Pulmonary artery endothelial cell (primary cell): ENCODE measurements around the gene CHAF1A. TPM values are rescaled to one million over a fixed set of nuclear protein-coding genes. Genes with fewer than 3 reads are reported as not detected.
A peak's percentile ranks its signal among the peaks of the same experiment; 100 is the strongest.

Experiments used
- DNase-seq: peaks from one replicate; pipeline ENCODE4 v3.0.0-alpha.2; 2011; ENCODE audit warnings: low read depth, low spot score
- total RNA-seq: library from RNA; depleted of rRNA; stranded (reverse); fragments of >200 nt; gene quantifications from 2 replicates; pipeline ENCODE4 v1.2.3, GENCODE V29; 2014

Gene CHAF1A
- total RNA-seq, 1 donor from 2014 or later = 23.1 TPM

DNA sequence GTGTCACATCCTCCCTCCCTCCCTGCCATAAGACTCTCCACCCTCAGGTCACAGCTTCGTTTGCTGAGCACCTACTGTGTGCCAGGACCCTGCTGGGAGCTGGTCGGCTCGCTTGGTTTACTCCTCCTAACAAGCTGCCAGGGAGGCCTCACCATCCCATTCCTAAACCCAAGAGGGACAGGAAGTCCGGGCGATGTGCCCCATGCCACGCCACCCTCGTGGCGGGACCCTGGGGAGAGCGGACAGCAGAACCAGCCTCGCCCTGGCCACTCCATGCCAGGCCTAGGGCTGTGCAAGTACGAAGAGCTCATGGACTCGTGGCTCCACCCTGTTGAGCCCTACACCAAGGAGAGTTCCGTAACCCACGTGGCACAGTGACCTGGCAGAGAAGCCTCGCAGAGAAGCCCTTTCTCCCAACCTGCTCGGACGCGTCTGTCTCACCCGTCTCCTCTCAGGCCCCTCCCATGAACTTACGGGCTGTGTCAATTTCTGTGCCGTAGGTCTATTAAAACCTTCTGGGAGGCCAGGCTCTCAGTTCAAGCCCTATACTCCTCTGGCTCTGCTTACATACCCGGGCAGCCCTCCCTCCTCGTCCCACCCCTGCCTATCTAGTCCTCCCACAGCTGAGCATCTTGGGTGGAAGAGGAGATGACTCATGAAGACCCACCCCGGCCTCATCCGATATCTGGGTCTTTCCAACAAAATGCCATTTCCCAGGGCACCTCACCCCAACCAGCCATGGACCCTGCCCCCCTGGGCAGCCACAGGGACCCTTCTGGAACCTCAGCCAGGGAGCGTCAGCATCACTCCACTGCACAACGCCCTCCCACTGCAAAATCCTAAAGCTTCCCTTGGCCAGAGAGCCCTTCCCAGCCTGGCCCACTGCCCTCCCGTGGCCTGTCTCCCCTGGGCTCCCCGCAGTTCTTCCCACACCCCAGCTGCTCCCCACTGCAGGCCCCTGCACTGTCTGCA, 52.6 kb downstream of the CHAF1A start:
- no peak for DNase-seq

DNA sequence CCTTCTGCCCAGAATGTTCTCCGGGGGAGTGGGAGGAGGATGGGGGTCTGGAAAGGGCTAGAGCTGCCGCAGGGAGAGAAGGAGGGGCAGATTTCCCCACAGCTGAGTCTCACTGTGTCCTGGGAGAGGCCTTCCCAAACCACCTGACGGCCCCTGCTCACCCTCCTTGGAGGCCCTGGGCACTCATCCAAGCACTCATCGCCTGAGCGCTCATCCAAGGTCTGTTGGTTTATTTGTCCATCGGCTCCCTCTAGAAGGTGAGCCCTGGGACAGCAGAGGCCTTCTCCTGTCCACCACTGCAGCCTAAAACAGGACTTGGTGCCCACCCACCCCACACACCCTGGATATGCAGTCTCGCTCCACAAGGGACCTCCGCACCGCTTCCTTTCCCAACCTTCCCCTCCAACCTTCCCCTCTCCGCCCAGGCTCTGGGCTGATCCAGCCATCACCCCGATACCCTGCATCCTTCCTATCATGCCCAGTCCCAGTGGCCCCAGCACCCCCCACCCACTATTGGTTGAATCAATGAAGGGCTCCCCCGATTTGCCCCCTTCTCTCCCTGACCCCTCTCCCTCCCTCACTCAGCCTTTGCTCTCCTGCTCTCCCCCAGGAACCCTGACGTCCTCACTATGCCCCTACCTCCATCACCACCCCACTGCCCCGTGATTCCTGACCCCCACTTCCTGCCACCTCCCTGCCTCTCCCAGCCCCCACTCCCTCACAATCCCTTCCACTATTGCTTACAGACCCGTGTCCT, 53.5 kb downstream of the CHAF1A start:
- DNase-seq = no peak

DNA sequence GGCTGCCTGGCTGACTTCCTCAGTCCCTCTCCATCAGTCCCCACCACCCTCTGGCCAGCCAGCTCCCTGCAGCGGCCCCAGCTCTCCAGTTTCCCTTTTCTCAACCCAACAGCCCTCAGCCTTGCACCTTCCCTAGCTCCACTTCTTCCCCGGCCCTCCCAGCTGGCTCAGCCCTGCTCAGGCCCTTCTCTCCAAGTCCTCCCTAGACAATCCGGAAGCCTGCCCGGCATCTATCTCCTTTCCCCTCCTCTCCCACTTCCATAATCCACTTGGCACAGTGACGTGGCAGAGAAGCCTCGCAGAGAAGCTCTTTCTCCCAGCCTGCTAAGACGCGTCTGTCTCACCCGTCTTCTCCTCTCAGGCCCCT, 54.0 kb downstream of the CHAF1A start:
- DNase-seq = peak; percentile 19

DNA sequence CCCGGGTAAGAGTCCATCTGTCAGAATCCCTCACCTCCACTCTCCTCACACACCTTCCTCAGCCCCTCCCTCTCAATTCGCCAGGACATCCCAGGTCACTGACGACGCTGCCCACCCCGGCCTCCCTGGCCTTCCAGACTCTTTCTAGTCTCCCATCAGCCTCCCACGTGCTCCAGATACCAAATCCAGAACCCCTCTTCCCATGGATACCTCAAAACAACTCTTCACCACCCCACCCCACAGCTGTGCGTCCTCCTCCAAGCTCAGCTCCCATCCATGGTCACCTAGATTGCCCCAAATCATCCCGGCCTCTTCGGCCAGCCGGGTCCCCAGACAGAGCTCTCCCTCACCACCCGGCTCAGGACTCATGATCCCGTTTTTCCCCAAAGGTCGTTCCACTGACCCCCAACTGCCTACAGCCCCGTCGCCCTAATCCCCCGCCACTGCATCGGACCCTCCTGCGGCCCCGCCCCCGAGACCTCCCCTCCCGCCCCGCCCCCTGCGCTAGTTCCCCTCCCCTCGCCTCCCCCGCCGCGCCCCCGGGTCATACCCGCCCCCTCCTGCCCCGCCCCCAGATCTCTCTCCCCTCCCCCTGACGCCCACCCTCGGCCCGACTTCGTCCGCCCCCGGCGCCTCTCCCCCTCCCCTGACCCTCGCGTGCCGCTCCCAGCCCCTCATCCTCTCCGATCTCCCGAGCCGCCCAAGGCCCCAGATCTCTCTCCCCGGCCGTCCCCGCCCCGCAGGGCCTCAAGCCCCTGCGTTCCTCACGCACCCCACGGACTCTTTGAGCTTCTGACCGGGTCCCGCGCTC, 54.6 kb downstream of the CHAF1A start:
- peak; percentile 11 for DNase-seq

DNA sequence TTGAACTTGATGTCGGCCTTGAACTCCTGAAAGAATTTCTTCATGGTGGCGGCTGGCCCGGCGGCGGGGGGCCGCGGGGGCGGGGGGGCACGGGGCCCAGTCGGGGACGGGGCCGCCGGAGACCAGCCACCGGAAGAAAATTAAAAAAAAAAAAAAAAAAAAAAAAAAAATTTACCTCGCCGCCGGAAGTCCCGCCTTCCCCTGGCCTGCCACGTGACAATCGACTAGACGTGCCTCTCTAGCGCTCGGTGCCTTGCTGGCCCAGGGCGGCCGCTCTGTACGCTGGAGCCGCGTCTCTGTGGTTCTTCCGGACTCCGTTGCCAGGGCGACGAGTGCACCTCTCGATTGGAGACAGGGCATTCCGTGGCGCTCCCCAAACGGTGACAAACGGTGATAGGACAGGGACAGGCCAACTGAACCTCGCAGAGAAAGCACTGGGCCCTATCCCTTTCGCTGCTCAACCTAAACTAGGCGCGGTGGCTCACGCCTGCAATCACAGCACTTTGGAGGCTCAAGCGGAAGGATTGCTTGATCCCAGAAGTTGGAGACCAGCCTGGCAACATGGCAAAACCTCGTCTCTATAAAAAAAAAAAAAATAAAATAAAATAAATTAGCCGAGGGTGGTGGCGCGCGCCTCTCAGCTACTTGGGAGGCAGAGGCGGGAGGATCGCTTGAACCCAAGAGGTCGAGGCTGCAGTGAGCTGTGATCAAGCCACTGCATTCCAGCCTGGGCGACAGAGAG, 55.4 kb downstream of the CHAF1A start, which contains the start of gene UBXN6:
Gene UBXN6 (minus strand): TSS at position 141 of the 742 bp plus-strand sequence. CDS start 97 bp downstream, at position 44.
- DNase-seq = peak; percentile 94

DNA sequence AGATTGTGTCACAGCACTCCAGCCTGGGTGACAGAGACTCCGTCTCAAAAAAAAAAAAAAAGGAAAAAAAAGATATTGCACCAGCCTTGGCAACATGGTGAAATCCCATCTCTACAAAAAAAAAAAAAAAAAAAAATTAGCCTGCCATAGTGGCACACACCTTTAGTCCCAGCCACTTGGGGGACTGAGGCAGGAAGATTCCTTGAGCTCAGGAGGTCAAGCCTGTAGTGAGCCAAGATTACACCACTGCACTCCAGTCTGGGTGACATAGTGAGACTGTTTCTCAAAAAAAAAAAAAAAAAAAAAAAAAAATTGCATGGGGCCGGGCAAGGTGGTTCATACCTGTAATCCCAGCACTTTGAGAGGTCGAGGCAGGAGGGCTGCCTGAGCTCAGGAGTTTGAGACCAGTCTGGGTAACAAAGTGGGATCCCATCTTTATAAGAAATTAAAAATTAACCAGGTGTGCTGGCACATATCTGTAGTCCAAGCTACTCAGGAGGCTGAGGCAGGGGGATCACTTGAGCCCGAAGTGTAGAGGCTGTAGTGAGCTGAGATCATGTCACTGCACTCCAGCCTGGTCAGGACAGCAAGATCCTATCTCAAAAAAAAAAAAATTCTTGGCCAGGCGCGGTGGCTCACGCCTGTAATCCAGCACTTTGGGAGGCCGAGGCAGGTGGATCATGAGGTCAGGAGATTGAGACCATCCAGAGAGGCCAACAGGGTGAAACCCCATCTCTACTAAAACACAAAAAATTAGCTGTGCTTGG, 62.6 kb downstream of the CHAF1A start:
- no peak for DNase-seq

DNA sequence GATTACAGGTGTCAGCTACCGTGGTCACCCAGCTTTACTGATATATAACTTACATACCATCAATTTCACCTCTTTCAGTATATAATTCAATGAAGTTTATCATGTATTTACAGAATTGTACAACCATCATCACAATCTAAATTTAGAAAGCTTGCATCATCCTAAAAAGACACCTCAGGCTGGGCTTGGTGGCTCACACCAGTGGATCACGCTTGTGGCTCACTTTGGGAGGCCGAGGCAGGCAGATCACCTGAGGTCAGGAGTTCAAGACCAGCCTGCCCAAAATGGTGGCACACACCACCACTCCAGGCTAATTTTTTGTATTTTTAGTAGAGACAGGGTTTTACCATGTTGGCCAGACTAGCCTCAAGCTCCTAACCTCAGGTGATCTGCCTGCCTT, 65.4 kb downstream of the CHAF1A start:
- DNase-seq = no peak

DNA sequence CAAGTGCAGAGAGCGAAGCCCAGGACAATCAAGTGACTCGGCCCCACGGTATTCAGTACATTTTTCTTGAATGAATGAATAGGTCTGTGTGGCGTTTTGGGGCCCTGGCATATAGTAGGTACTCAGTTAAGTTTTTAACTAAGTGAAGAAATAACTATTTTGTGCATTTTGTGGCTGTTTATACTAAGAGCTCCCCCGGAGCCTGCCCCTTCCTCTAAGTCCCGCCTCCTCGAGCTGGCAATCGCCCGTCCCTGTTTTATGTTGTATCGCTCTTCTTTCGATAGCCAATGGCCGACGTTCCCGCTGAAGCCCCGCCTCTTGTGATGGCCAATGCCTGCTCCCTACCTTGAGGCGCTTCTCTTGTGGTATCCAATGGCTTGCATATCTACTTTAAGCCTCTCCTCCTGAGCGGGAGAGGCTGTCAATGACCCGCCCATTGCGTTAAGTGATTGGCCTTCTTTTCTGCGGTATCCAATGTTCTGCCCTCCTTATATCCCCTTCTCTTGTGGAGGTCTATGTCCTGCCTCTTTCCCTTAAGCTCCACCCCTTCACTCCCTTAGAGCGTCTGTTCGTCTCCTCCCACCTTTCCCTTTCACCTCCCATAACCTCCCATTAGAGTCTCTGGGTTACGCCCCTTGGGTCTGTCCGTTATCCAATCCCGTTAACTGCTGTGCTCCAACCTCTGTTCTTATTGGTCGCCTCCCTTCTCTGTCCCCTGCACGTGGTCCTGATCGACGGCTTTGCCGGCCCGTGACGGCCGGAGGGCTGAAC, 69.1 kb downstream of the CHAF1A start:
- DNase-seq = peak; percentile 100

DNA sequence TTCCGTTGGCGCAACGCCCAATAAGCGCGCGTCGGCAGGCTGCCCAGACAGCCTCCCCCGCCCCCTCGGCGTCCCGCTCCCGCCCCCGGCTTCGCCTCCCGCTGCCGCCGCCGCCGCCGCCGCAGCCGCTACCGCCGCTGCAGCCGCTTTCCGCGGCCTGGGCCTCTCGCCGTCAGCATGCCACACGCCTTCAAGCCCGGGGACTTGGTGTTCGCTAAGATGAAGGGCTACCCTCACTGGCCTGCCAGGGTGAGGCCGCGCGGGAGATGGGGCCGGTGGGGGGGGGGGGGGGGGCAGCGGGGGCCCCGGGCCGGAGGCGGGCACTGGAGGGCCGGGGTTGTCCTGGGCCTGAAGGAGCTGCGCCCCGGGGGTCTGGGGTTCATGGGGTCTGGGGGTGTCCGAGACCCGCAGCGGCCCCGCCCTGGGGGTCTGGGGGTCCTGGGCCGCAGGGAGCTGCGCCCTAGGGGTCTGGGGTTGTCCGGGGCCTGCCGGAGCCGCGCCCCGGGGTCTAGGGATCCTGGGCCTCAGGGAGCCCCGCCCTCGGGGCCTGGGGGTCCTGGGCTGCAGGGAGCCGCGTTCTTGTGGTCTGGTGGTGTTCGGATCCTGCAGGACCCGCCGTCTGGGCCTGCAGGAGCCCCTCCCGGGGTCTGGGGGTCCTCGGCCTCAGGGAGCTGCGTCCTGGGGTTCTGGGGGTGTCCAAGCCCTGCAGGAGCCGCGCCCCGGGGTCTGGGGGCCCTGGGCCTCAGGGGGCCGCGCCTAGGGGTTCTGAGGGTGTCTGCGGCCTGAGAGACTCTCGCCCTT, 69.9 kb downstream of the CHAF1A start, which contains the start of gene HDGFL2:
Gene HDGFL2 (plus strand): TSS at position 124 of the 801 bp plus-strand sequence. CDS start 54 bp downstream, at position 178.
- DNase-seq = no peak

DNA sequence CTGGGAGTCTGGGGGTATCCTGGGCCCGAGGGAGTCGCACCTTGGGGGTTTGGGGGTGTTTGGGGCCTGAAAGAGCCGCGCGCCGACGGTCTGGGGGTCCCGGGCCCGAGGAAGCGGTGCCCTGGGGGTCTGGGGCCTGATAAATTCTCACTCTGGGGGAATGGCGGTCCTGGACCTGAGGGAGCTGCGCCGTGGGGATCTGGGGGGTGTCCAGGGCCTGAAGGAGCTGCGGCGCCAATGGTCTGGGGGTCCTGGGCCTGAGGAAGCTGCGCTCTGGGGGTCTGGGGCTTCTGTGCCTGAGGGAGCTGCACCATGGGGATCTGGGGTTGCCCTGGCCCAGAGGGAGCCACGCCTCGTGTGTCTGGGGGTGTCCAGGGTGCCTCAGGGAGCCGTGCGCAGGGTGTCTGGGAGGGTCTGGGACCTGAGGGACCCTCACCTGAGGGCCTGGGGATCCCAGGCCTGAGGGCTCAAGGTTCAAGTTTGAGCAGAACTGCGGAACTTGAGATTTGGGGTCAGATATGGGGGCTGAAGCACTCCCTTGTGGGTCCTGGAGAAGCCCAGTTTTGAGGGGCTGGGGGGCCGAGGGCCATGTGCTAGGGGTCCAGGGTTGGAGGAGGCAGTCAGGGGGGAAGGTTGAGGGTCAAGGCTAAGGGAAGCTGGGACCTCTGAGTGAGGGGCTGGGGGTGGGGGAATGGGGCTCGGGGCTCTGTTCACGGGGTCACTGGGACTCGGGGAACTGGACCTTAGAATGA, 70.7 kb downstream of the CHAF1A start:
- no peak for DNase-seq

DNA sequence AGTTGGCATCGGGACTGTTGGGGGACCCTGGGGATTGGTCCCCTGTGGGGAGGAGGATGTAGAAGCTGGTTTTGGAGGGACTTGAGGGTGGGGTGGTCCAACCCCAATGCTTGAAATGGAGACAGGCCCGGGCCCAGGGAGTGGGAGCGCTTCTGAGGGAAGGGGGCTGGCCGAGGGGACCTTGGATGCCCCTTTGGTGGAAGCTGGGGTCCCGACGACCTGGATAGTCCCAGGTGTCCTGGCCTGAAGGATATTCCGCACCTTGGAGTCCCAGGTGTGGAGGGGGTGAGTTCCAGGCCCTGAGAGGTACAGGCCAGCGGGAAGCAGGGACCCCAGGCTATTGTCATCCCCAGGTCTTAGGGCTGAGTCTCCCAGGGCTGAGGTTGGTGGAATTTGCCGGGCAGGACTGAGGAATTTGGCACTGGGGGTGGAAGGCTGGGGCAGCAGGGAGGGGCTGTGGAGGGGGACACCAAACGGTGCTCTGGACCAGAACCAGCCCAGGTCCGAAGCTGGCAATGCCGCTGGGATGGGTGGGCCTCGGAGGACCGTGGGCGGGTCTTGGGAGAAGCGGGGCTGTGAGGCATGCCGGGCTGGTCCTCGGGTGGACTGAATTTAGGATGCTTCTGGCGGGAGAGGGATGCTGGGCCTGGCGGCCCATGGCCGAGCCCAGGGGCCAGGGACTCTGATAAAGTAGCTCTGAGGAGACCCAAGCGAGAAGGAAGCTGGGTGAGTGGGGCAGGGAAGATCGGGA, 71.5 kb downstream of the CHAF1A start:
- DNase-seq = no peak

DNA sequence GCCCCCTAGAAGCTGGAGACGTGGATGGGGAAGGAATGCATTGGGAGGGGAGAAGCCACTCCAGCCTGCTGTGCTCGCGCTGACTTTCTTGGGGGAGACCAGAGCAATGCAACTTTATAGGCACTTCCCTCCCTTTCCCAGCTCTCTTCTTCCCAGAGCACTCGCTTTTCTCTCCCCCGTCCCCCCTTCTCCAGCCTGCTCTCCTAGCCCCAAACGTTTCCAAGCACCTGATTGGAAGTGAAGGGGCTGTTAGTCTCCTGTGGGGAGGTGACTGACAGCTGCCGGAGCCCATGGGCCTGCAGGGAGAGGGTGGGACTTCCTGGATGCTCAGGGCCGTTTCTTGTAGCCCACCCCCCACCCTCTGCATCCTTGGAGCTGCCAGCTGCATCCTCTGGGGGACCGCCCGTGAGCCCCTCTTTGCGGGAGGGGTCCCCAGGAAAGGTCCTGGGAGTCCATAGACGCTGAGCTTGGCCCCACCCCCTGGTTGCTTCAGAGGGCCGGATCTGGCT, 72.1 kb downstream of the CHAF1A start:
- DNase-seq = peak; percentile 15

DNA sequence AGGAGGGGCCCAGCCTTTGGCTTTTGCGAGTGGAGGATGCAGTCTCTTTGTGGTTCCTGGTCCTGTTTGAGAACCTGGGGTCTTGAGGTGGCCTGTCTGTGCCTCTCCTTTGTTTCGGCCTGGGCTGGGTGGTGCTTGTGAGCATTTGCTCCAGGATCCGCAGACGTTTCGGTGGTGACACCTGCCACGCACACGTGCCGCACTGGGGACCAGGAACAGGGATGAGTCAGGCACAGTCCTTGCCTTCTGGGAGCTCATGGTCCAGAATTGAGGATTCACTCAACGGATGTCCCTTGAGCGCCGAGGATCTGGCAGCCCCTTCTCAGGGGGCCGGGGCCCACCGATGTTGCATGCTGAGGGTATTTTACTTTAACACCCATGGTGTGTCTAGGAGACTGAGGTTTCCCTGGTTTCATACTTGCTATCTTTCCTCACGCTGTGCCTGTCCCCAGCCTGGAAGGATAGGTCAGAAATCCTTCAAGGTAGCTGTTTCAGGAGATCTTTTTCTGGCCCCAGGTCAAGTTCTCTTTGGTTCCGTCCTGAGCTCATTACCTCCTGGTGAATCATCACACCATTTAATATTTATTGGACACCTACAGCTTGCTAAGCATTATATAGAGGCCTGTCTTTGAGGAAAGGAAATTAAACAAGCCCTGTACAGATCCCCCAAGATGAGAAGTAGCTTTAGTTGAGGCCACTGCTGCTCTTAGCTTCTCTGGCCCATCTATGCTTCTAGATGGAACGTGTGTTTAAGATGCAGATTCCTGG, 74.8 kb downstream of the CHAF1A start:
- DNase-seq = no peak

DNA sequence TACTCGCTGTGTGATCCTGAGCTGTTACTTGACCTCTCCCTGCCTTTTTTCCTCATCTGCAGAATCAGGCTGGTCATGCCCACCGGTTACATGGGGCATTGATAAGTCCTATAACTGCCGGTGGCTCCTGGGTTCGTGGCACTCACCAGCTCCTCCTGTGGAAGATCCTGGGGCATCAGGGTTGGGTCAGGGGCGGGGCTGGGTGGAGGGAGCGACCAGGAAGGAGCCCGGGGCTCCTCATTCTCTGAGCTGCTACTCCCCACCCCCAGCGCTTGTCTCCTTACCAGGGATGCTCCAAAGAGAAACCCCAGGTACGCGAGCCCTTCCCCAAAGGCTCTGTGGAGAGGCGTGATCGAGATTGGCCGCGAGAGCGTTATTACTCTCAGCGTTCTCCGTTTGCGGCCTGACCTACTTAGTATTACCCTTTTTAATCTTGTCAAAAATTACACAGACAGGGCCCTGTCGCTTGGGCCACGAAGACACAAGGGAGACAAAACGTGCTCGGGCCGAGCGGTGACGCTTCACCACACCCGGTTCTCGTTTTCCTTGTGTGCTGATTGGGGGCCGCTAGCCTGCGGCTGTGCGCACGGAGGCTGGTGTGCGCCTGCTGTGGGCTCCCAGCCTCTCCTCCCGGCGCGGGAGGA, 80.4 kb downstream of the CHAF1A start:
- no peak for DNase-seq

DNA sequence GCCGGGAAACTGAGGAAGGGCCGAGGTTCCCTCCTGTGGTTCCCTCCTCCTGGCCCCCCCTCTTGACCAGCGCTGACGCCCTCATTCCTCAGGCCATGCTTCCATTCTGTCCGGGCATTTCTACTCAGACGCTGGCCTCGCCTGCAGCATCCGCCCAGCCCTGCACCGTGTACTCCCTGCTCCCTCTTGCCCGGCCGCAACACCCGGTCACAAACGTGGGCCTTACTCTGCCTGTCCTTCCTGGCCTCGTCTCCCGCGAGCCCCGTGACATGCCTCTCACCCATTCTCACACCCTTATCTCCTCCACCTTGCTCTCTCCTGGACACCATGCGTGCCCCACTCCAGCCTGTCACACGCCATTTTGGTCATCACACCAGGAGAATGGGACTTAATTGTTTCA, 80.9 kb downstream of the CHAF1A start:
- DNase-seq = no peak
